Stimulated activated CD8-positive, alpha-beta memory T cell treated with anti-CD3 and anti-CD28 coated beads, Interleukin-12 subunit alpha, Interleukin-12 subunit beta, amount 100 ng/mL, for 24 hours (primary cell): ENCODE data around the gene POM121L2.

Experiments
- DNase-seq: peaks from one replicate; pipeline ENCODE4 v3.0.0-alpha.2; 2020; ENCODE audit errors: extremely low read depth

The POM121L2 gene

GRCh38 chr6:27312146-27312949 lies at the start of gene POM121L2:
POM121L2 (minus strand) TSS chr6:27312273; CDS start chr6:27312170, 103 bp downstream.
- DNase-seq = no peak

DNA sequence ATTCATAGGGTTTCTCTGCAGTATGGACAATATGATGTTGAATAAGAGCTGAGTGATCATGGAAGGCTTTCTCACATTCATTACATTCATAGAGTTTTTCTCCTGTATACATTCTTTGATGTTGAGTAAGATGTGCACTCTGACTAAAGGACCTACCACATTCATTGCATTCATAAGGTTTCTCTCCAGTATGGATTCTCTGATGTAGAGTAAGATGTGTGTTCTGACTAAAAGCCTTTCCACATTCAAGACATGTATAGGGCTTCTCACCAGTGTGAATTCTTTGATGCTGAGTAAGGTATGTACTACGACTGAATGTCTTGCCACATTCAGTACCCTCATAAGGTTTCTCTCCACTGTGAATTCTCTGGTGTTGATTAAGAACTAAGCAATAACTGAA lies 47.2 kb upstream of the POM121L2 start:
- no peak for DNase-seq

DNA sequence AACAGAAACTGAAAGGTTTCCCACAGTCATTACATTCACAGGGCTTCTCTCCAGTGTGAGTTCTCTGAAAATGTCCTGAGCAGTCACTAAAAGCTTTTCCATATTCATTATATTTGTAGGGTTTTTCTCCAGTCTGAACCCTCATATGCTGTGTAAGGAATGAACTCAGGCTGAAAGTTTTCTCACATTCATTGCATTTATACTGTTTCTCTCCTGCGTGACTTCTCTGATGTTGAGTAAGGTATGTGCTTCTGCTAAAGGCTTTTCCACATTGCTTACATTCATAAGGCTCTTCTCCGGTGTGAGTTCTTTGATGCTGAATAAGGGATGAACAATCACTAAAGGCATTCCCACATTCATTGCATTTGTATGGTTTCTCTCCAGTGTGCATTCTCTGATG lies 46.7 kb upstream of the POM121L2 start:
- DNase-seq = no peak

- DNase-seq = no peak
These were observed 40.8 kb upstream of the POM121L2 start for GRCh38 chr6:27352850-27353249.

DNA sequence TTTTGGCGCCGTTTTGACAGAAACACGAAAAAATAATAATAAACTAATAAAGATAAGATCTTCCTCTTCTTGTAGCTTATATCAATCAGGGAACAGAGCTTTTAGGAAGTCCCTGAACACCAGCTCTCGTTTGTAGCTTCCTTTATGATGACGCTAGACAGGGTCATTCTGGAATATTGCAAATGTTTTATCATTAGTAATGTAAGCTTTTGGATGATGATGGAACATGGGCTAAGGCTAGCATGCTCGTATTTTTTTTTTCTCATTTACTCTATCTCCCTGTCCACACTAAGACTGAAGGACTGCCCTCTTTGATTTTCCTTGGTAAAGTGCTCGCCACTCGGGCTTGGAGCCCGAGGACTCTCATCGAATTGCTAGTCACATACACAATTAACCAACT lies 22.1 kb upstream of the POM121L2 start:
- DNase-seq = no peak

DNA sequence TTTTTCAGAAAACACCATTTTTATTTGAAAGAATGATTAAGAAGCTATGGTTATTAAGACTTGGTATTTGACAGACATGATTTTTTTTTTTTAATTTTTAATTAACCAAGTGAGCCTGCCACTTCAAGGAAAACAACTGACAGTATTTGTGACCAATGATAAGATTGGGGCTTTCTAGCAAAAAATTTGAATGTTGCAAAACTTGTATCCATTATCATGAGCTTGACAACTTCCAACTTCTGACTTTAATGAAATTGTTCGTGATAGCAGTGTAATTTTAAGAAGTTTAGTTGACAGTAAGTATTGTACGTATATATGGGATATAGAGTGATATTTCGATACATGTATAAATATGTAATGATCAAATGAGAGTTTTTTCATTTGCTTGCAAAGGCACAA lies 21.6 kb upstream of the POM121L2 start:
- DNase-seq = no peak

GRCh38 chr6:27332692-27333641 lies 20.9 kb upstream of the POM121L2 start:
- peak; percentile 15 for DNase-seq

DNA sequence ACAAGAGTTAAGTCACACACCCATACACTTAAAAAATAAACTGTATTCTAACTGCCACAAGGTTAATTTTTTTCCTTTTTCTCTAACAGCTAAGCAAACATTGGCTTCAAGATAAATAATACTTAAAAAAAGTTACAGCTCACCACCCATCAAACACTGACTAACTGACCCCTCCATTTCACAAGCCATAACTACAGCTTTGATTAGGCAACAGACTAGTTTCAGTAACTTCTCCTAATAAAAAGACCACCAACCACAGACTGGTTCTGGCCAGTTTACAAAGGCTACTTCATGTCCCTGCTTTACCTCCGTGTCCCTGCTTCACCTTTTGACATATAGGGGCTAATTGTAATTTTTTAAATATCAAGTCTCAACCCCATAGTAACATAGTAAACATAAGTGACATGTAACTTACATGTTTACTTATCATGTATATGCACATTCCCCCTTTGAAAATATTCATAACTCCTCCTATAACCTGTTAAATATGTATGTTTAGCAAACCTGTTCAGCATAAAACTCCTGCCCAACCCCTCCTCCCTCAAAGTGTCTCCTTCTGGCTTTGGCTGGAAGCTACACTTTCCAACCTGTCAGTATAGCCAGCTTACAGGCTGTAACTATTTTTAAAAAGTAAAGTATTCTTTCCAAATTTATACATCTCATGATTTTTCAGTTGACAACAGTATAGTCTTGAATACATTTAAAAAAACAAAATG lies 15.1 kb upstream of the POM121L2 start:
- DNase-seq = no peak

- DNase-seq = no peak
These were observed 9.8 kb upstream of the POM121L2 start for GRCh38 chr6:27321901-27322300.

DNA sequence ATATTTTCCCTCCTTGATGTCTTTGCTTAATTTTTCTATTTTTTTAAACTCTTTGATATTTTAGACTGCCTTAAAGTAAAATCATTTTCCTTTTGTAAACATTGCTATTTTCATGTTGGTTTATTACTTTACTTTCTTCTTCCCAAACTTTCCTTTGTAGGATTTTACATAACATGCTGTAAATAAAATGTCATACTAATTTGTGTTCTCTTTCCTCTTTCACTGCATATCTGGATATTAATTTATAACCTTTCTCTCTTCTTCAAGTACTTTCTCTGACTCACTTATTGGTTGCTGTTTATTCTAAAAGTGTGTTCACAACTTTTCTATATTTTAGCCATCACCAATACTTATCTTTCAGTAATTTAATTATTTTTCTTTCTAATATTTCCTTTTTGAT lies 9.3 kb upstream of the POM121L2 start:
- no peak for DNase-seq

DNA sequence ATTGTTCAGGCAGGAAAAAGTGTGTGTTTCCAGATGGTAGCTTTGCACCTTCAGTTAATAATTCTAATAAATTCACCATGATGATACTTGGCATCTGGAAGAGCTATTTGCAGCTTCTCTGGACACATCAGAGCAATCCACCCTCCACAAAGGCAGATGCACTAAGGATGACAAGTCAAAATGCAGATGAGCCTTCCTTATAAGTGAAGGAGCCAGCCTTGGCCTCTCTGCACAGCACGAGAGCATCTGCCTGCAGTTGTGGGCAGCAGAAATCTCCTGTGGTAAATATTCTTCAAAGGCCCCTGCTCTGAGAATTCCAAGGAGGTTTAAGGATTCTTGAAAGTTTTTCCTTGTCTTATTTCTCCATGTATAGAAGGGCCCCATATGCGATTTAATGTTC lies 6.9 kb upstream of the POM121L2 start:
- DNase-seq = no peak

DNA sequence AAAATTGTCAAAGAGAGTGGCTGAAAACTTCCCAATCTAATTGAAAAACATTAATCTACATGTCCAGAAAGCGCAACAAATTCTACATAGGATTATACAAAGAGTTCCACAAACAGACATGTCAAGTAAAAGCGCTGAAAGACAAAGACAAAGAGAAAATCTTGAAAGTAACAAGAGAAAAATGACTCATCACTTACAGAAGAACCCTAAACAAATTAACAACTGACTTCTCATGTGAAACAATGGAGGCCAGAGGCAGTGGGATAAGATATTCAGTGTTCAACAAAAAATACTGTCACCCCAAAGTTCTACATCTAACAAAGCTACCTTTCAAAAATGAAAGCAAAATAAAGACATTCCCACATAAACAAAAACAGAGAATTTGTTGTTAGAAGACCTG lies 2.0 kb upstream of the POM121L2 start:
- DNase-seq = no peak

DNA sequence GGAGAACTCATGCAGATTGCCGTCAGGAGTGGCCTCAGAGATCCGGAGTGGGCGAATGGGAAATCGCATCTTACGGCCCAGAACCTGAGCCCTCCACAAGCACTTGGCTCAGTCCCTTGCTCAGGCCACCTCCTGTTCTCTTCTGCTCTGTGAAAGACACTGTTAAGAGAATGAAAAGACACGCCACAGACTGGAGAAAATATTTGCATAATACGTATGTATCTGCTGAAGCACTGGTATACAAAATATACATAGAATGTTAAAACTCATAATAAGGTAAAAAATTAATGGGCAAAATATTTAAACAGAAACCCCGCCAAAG lies 838 bp upstream of the POM121L2 start:
- no peak for DNase-seq

DNA sequence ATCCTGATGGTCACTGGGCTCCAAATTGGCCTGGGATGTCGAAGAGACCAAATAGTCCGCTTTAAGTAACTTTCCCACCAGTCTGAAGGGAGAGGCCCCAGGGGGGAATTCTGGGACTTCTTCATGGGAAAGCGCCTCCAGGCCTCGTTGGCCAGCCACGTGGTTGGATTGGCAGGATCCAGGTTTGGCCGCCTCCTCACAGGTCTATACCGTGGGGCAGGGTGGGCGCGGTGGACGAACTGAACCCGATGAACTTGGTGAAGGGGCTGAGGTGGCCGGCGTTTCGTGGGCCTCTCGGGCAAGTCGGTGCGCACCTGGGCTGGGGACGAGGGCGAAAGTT lies 297 bp downstream of the POM121L2 start:
- DNase-seq = no peak

GRCh38 chr6:27303613-27304272 lies 8.3 kb downstream of the POM121L2 start:
- no peak for DNase-seq

- DNase-seq = no peak
These were observed 14.0 kb downstream of the POM121L2 start for GRCh38 chr6:27297857-27298730.

DNA sequence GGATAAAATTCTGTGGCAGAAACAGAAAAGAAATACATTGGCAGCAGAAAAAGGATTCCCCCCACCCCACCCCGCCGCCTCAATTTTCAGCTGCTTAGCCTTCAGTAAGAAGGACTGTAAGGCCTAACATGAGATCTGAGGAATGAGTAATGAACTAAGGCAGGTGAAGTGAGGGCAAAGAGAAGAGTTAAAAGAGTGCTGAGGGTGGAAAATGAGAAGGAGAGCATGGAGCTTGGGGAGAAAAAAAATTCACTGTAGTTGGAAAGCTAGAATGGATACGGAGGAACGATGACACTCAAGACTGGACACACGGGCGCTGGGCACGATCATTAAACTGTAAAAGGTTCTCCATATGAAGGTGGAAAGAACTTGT lies 14.6 kb downstream of the POM121L2 start:
- DNase-seq = no peak

- DNase-seq = no peak
These were observed 15.8 kb downstream of the POM121L2 start for GRCh38 chr6:27296106-27296783.

- no peak for DNase-seq
These were observed 16.6 kb downstream of the POM121L2 start for GRCh38 chr6:27295301-27296079.

GRCh38 chr6:27294409-27294808 lies 17.7 kb downstream of the POM121L2 start:
- DNase-seq = no peak
